OCI-LY1 (cell line): Measurements from ENCODE around the gene RPS6KL1.

ENCODE experiments used
- EZH2 ChIP-seq: fragments of 200-600 bp; sonication (generic), shearing (Covaris generic); IDR thresholded peaks from 2 replicates; pipeline ENCODE4 v1.8.0; 2017; ENCODE audit warnings: borderline replicate concordance, mixed run types, mild to moderate bottlenecking, antibody characterized with exemption, low read length, moderate library complexity, mixed read lengths
- TF ChIP-seq, protein P1 (sequence below): fragments of 200-600 bp; sonication (generic), shearing (Covaris generic); IDR thresholded peaks from 2 replicates; pipeline ENCODE4 v1.5.1; 2017; ENCODE audit warnings: mild to moderate bottlenecking, antibody characterized with exemption, low read length, moderate library complexity, mixed read lengths

DNA sequence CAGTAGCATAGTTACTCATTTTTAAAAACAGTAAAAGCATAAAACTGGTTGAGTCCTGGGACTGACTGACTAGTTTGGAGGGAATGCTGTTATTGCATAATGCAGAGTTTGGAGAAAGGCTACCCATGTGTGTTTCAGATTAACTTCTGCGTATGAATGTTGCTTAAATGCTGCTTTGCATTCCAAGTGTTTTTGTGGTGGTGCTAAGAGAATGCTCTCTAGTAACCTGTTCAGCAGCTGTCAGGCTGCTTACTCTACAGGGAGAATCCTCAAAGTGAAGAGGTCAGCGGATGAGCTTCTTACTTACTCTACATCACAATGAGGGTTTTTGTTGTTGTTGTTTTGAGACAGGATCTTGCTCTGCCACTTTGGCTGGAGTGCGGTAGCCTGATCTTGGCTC, 37.1 kb downstream of the RPS6KL1 start:
- TF ChIP-seq, protein P1, sequence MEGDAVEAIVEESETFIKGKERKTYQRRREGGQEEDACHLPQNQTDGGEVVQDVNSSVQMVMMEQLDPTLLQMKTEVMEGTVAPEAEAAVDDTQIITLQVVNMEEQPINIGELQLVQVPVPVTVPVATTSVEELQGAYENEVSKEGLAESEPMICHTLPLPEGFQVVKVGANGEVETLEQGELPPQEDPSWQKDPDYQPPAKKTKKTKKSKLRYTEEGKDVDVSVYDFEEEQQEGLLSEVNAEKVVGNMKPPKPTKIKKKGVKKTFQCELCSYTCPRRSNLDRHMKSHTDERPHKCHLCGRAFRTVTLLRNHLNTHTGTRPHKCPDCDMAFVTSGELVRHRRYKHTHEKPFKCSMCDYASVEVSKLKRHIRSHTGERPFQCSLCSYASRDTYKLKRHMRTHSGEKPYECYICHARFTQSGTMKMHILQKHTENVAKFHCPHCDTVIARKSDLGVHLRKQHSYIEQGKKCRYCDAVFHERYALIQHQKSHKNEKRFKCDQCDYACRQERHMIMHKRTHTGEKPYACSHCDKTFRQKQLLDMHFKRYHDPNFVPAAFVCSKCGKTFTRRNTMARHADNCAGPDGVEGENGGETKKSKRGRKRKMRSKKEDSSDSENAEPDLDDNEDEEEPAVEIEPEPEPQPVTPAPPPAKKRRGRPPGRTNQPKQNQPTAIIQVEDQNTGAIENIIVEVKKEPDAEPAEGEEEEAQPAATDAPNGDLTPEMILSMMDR = no peak
- TF ChIP-seq EZH2 = no peak
